Stimulated activated memory B cell treated with anti-CD40 and anti-IgM and Interleukin-4, amounts not matched to agents 10 μg/mL and 1 μg/mL and 100 μg/mL, for 72 hours (primary cell): ENCODE measurements around the gene ACER2.

Source experiments
- ATAC-seq: fragments of 150-1000 bp; cut with Tn5 transposase; 2 replicates; pipeline ENCODE4 v1.10.0; 2021
- H3K27ac Mint-ChIP-seq: one replicate; pipeline ENCODE4 v1.8.0; 2022; ENCODE audit warnings: mild to moderate bottlenecking, mixed read lengths
- H3K27me3 Mint-ChIP-seq: one replicate; pipeline ENCODE4 v1.8.0; 2022; ENCODE audit warnings: mixed read lengths
- H3K36me3 Mint-ChIP-seq: one replicate; pipeline ENCODE4 v1.8.0; 2022; ENCODE audit warnings: mixed read lengths
- H3K4me1 Mint-ChIP-seq: one replicate; pipeline ENCODE4 v1.8.0; 2022; ENCODE audit warnings: mixed read lengths
- H3K4me3 Mint-ChIP-seq: one replicate; pipeline ENCODE4 v1.8.0; 2022; ENCODE audit warnings: mild to moderate bottlenecking, moderate library complexity, mixed read lengths
- H3K9me3 Mint-ChIP-seq: one replicate; pipeline ENCODE4 v1.8.0; 2022; ENCODE audit warnings: mixed read lengths

The ACER2 gene

GRCh38 chr9:19481121-19481870 is 72.5 kb downstream of the ACER2 start:
- Mint-ChIP-seq H3K27me3 (no peaks in the 10 kb centered on the region), H3K4me1 (no peaks in the 10 kb centered on the region), H3K4me3 (no peak overlapping the region), H3K9me3 (no peaks in the 10 kb centered on the region), H3K27ac (no peak overlapping the region), H3K36me3 (peaks cover 6% of the 10 kb centered on the region)
- no peak for ATAC-seq

- Mint-ChIP-seq H3K9me3 (no peaks in the 10 kb centered on the region), H3K4me1 (no peaks in the 10 kb centered on the region), H3K27me3 (no peaks in the 10 kb centered on the region), H3K4me3 (no peak overlapping the region), H3K27ac (no peak overlapping the region), H3K36me3 (peaks cover 6% of the 10 kb centered on the region)
- no peak for ATAC-seq
These were observed 73.2 kb downstream of the ACER2 start for GRCh38 chr9:19481971-19482404.

GRCh38 chr9:19484699-19485098 is 75.9 kb downstream of the ACER2 start:
- Mint-ChIP-seq H3K9me3 (no peaks in the 10 kb centered on the region), H3K4me1 (no peaks in the 10 kb centered on the region), H3K36me3 (peaks cover 6% of the 10 kb centered on the region), H3K4me3 (no peak overlapping the region), H3K27ac (no peak overlapping the region), H3K27me3 (no peaks in the 10 kb centered on the region)
- no peak for ATAC-seq

DNA sequence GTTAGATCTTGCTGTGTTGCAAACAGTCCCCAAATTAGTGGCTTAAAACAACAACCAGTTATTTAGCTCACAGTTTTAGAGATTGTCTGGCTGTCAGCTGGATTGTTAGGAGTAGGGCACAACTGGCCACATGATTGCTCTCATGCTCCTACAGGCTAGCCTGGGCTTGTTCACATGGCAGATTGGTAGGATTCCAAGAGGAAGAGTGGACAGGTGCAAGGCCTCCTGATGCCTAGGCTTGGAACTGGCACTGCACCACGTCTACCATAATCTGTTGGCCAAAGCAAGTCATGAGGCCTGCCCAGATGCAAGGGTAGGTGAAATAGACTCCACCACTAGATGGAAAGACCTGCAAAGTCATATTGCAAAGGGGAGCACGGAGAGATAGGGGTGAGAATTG is 76.4 kb downstream of the ACER2 start:
- no peak overlapping the region for H3K27ac Mint-ChIP-seq
- no peak for ATAC-seq
- peaks cover 6% of the 10 kb centered on the region for H3K36me3 Mint-ChIP-seq
- no peaks in the 10 kb centered on the region for H3K9me3 Mint-ChIP-seq
- H3K4me3 Mint-ChIP-seq = no peak overlapping the region
- no peaks in the 10 kb centered on the region for H3K27me3 Mint-ChIP-seq
- no peaks in the 10 kb centered on the region for H3K4me1 Mint-ChIP-seq

DNA sequence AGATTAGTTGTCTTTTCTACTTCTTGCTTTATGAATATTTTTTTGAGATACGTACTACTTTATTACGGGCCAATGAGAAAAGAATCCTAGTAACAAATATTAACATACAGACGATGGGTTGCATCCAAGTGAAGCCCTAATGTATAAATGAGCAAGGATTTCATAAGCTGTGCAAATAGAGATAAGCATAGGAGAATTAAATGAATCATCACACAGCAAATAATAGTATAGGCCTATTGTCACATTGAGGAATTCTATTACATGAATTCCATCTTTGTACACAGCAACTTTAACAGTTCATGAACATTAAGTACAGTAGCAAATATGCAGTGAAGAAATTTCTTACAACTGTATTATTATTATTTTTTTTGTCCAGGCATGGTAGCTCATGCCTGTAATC is 78.0 kb downstream of the ACER2 start:
- Mint-ChIP-seq H3K36me3 (peaks cover 6% of the 10 kb centered on the region), H3K4me3 (no peak overlapping the region), H3K4me1 (no peaks in the 10 kb centered on the region), H3K27me3 (no peaks in the 10 kb centered on the region), H3K9me3 (no peaks in the 10 kb centered on the region), H3K27ac (no peak overlapping the region)
- ATAC-seq = no peak

- no peak overlapping the region for H3K27ac Mint-ChIP-seq
- peaks cover 13% of the 10 kb centered on the region for H3K4me1 Mint-ChIP-seq
- ATAC-seq = no peak
- peaks cover 1% of the 10 kb centered on the region for H3K36me3 Mint-ChIP-seq
- H3K4me3 Mint-ChIP-seq = no peak overlapping the region
- no peaks in the 10 kb centered on the region for H3K9me3 Mint-ChIP-seq
- no peaks in the 10 kb centered on the region for H3K27me3 Mint-ChIP-seq
These were observed 79.9 kb downstream of the ACER2 start for GRCh38 chr9:19488721-19489120.

- no peaks in the 10 kb centered on the region for H3K36me3 Mint-ChIP-seq
These were observed 81.5 kb downstream of the ACER2 start for GRCh38 chr9:19490269-19490668.

GRCh38 chr9:19490828-19491227 is 82.0 kb downstream of the ACER2 start:
- no peaks in the 10 kb centered on the region for H3K9me3 Mint-ChIP-seq
- ATAC-seq = no peak
- peaks cover 18% of the 10 kb centered on the region for H3K4me1 Mint-ChIP-seq
- H3K4me3 Mint-ChIP-seq = no peak overlapping the region
- H3K36me3 Mint-ChIP-seq = no peaks in the 10 kb centered on the region
- H3K27ac Mint-ChIP-seq = no peak overlapping the region
- no peaks in the 10 kb centered on the region for H3K27me3 Mint-ChIP-seq

More at GRCh38 chr9:19490269-19490668, 81.5 kb downstream of the ACER2 start:
- ATAC-seq = no peak
- H3K4me3 Mint-ChIP-seq = no peak overlapping the region
- peaks cover 18% of the 10 kb centered on the region for H3K4me1 Mint-ChIP-seq
- H3K9me3 Mint-ChIP-seq = no peaks in the 10 kb centered on the region
- no peak overlapping the region for H3K27ac Mint-ChIP-seq
- no peaks in the 10 kb centered on the region for H3K27me3 Mint-ChIP-seq

DNA sequence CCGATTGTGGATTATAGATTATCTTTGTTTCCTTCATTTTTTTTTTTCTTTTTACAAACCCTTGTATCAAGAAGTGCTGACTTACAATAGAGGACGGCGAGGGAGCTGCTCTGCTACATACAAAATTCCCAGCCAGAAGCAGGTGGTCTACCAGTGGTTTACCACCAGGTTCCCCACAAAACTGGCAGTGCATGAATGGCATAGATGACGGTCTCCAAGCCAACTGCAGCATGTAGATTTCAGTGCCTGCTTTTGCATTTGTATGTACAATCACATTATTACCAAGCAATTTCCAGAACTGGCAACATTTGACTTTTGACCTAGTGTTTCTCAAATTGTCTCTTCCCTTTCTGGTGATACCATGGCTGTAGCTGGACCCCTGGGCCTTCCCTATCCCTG is 84.0 kb downstream of the ACER2 start:
- Mint-ChIP-seq H3K27me3 (no peaks in the 10 kb centered on the region), H3K27ac (peak overlapping the region; percentile 13), H3K4me3 (no peak overlapping the region), H3K9me3 (no peaks in the 10 kb centered on the region), H3K36me3 (no peaks in the 10 kb centered on the region), H3K4me1 (peaks cover 18% of the 10 kb centered on the region)
- ATAC-seq = no peak

DNA sequence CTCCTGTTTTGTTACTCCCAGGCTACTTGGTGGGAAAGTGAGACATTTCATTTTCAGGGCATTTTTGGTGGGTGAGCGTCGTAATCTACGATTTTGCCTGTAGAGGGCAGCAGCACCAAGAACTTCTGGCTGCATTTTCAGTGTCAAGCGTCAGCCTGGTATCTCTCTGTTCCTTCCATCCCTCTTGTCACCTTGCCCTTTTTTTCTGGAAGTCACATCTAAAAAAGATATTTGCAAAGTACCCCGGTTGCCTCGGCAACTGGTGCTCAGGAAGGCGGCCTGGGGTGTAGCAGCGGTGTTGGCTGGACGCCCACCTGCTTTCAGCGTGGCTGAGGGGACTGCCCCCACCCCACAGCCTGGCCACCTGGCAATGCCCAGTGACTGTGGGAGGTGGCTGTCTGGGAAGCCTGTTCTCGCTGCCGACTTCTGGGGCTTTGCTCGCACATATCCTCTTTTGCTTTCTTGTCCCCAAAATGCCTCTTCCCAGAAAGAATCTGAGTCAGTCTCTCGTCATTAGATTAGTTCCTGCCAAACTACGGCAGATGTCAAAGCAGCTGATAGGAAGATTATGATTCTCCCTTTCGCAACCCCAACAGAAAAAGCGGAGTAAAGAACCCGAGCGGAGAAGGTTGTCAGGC is 84.5 kb downstream of the ACER2 start:
- no peaks in the 10 kb centered on the region for H3K9me3 Mint-ChIP-seq
- H3K4me1 Mint-ChIP-seq = peaks cover 18% of the 10 kb centered on the region
- no peaks in the 10 kb centered on the region for H3K27me3 Mint-ChIP-seq
- H3K4me3 Mint-ChIP-seq = peak overlapping the region; percentile 30
- peak; percentile 87 for ATAC-seq
- H3K36me3 Mint-ChIP-seq = no peaks in the 10 kb centered on the region
- peak overlapping the region; percentile 13 for H3K27ac Mint-ChIP-seq

DNA sequence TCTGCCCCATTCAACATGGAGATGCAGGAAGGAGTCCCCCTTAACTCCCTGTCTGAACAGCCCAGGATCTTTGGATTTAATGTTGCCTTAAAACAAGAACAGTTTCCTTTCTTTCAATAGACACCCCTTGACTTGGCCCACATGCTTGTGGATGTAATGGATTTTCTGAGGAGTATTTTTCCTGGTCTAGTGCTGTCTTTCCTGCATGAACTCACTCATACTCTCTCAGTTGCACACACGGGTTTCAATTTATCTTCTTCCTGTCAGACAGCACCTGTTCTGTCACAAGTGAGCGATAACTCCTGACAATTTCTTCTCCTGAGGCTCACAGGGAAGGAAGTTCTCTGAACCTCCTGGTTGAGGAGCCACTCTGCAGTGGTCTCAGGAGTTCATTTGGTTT is 85.1 kb downstream of the ACER2 start:
- Mint-ChIP-seq H3K9me3 (no peaks in the 10 kb centered on the region), H3K27ac (no peak overlapping the region), H3K27me3 (no peaks in the 10 kb centered on the region), H3K36me3 (no peaks in the 10 kb centered on the region), H3K4me1 (peaks cover 18% of the 10 kb centered on the region), H3K4me3 (no peak overlapping the region)
- ATAC-seq = no peak

- Mint-ChIP-seq H3K4me1 (peaks cover 18% of the 10 kb centered on the region), H3K27me3 (no peaks in the 10 kb centered on the region), H3K9me3 (no peaks in the 10 kb centered on the region), H3K4me3 (no peak overlapping the region), H3K27ac (no peak overlapping the region), H3K36me3 (no peaks in the 10 kb centered on the region)
- ATAC-seq = no peak
These were observed 86.6 kb downstream of the ACER2 start for GRCh38 chr9:19495186-19496028.

- no peaks in the 10 kb centered on the region for H3K27me3 Mint-ChIP-seq
- no peak for ATAC-seq
- peaks cover 18% of the 10 kb centered on the region for H3K4me1 Mint-ChIP-seq
- H3K36me3 Mint-ChIP-seq = no peaks in the 10 kb centered on the region
- H3K4me3 Mint-ChIP-seq = no peak overlapping the region
- peaks cover 3% of the 10 kb centered on the region for H3K9me3 Mint-ChIP-seq
- no peak overlapping the region for H3K27ac Mint-ChIP-seq
These were observed 87.7 kb downstream of the ACER2 start for GRCh38 chr9:19496321-19497050.

DNA sequence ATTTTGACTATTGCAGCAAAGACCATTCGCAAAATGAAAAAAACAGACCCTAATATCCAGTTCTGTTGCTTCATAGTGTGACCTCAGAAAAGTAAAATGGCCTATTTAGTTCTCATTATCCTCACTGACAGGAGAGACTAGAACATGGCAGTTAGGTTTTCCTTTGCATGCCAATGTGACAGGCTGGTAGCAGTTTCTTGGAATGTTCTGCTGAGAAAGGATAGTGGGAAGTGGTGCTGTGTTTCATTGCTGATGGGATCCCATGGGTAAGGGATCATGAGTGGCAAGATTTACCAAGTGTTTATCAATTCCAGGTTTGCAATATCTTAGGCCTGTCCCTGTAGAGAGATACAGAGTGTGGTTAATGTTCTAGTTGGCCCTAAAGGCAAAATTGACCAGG is 88.5 kb downstream of the ACER2 start:
- ATAC-seq = no peak

GRCh38 chr9:19498015-19498414 is 89.2 kb downstream of the ACER2 start:
- ATAC-seq = no peak
- peaks cover 12% of the 10 kb centered on the region for H3K4me1 Mint-ChIP-seq

More for the DNA sequence above, 88.5 kb downstream of the ACER2 start:
- Mint-ChIP-seq H3K27ac (no peak overlapping the region), H3K9me3 (peaks cover 3% of the 10 kb centered on the region), H3K27me3 (no peaks in the 10 kb centered on the region), H3K36me3 (peaks cover 7% of the 10 kb centered on the region), H3K4me1 (peaks cover 18% of the 10 kb centered on the region), H3K4me3 (no peak overlapping the region)

More at GRCh38 chr9:19498015-19498414, 89.2 kb downstream of the ACER2 start:
- peaks cover 7% of the 10 kb centered on the region for H3K36me3 Mint-ChIP-seq
- H3K4me3 Mint-ChIP-seq = no peak overlapping the region
- peaks cover 3% of the 10 kb centered on the region for H3K9me3 Mint-ChIP-seq
- H3K27ac Mint-ChIP-seq = no peak overlapping the region
- H3K27me3 Mint-ChIP-seq = no peaks in the 10 kb centered on the region
